SH-SY5Y (cell line): ENCODE results near the gene SARDH.

Experiments used
- GATA2 ChIP-seq: IDR thresholded peaks from 2 replicates; pipeline ENCODE4 v1.6.1; 2011; ENCODE audit warnings: mild to moderate bottlenecking, low read depth, low read length
- GATA3 ChIP-seq: IDR thresholded peaks from 2 replicates; pipeline ENCODE4 v1.6.1; 2011; ENCODE audit warnings: low read depth, mild to moderate bottlenecking, low read length, moderate library complexity

DNA sequence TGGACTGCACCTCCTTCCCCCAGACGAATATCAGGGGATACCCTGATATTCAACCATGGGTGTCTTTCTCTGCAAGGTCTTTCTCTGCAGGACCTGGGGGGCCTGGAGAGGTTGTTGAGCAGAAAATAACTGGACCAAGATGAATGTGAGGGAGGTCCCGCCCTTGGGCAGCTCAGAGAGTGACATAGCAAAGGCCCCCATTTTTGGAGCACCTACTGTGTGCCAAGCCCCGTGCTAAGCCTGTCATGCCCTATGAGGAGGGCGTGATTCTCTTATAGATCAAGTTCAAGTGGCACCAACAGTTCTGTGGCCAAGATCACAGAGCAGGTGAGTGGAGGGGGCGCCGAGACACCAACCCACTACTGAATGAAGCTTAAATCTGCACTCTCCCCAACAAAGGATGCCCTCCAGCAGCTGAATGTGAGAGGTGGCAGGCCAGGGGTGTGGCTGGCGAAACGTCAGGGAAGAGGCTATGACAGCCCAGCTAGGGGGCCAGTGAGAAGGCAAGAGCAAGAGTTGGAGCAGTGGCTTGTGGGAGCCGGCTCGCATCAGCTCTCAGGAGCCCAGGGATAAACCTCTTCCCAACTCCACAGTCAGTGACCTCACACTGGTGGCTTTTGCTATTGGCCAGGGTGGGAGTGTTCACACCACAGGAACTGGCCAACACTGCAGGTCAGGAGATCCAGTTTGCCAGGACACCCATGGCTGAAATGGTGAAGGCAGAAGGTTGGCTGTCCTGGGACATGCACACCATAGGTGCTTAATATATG, 5.3 kb downstream of the SARDH start:
- no peak for TF ChIP-seq GATA2
- TF ChIP-seq GATA3: no peak
